ENCODE measurements around the gene CLDN9.

Gene CLDN9

GRCh38 chr16:3026003-3026378 is 13.3 kb downstream of the CLDN9 start:
- Histone ChIP-seq H3K4me3 (ENCODE audit: low read depth, low read length) (no peak overlapping the region), H3K27ac (ENCODE audit: extremely low read depth, low read depth, low read length) (no peak overlapping the region), H3K9me3 (ENCODE audit: control insufficient read depth, insufficient read depth, low read depth, low read length) (no peaks in the 10 kb centered on the region), H3K4me1 (ENCODE audit: control insufficient read depth, insufficient read depth, low read length) (peaks cover 24% of the 10 kb centered on the region), H3K36me3 (ENCODE audit: control insufficient read depth in 2 of 2, insufficient read depth in 1 of 2, low read length in 2 of 2) (peaks cover 0 to 22% of the 10 kb centered on the region in 2 experiments; a peak in 1 of 3 replicates)
- ChIA-PET CTCF (interaction anchor here (1.0 kb wide), 1 partner anchor 22 kb away, joined by 5 read pairs; no protein-coding TSS in a partner anchor), POLR2A (interaction anchor here (11.9 kb wide), 1 partner anchor 21 kb away, joined by 247 read pairs; no protein-coding TSS in a partner anchor)
- TF ChIP-seq ZNF501 (tag by site-specific recombination; IDR thresholded peaks at IDR 0.05) (no peak), KLF16 (tag by site-specific recombination; IDR thresholded peaks at IDR 0.05) (no peak), GLI4 (tag by site-specific recombination; IDR thresholded peaks at IDR 0.05) (no peak), BCL11B (tag by site-specific recombination; IDR thresholded peaks at IDR 0.05; ENCODE audit: low read depth) (no peak), ZNF658 (tag by site-specific recombination; IDR thresholded peaks at IDR 0.05) (no peak), ZNF341 (tag by site-specific recombination; IDR thresholded peaks at IDR 0.05; ENCODE audit: low read depth) (no peak), ZNF311 (tag by site-specific recombination; IDR thresholded peaks at IDR 0.05; ENCODE audit: borderline replicate concordance) (no peak), ZNF548 (tag by site-specific recombination; IDR thresholded peaks at IDR 0.05) (no peak), SP7 (tag by site-specific recombination; IDR thresholded peaks at IDR 0.05) (no peak), ZNF10 (tag by site-specific recombination; IDR thresholded peaks at IDR 0.05) (no peak), ZNF416 (tag by site-specific recombination; IDR thresholded peaks at IDR 0.05) (no peak), ZNF112 (tag by site-specific recombination; IDR thresholded peaks at IDR 0.05) (no peak), PRDM4 (tag by site-specific recombination; IDR thresholded peaks at IDR 0.05) (no peak), ZNF175 (tag by site-specific recombination; IDR thresholded peaks at IDR 0.05) (no peak), KLF1 (tag by site-specific recombination; IDR thresholded peaks at IDR 0.05) (no peak), PRDM10 (tag by site-specific recombination; IDR thresholded peaks at IDR 0.05) (no peak), ZNF639 (tag by site-specific recombination; IDR thresholded peaks at IDR 0.05) (no peak)

- Histone ChIP-seq H3K4me3 (ENCODE audit: low read depth, low read length) (no peak overlapping the region), H3K27ac (ENCODE audit: extremely low read depth, low read depth, low read length) (no peak overlapping the region), H3K9me3 (ENCODE audit: control insufficient read depth, insufficient read depth, low read depth, low read length) (no peaks in the 10 kb centered on the region), H3K36me3 (ENCODE audit: control insufficient read depth in 2 of 2, insufficient read depth in 1 of 2, low read length in 2 of 2) (peaks cover 0 to 22% of the 10 kb centered on the region in 2 experiments; a peak in 1 of 3 replicates), H3K4me1 (ENCODE audit: control insufficient read depth, insufficient read depth, low read length) (peaks cover 19% of the 10 kb centered on the region)
- POLR2A ChIA-PET: interaction anchor here (1.0 to 11.9 kb wide), 8 partner anchors 19 to 145 kb away, joined by 3 to 247 read pairs (median 7); partner anchors contain the start of genes KREMEN2, MMP25 and ZNF213
- CTCF ChIA-PET: interaction anchor here (0.6 to 9.2 kb wide), 9 partner anchors 8 to 1577 kb away, joined by 3 to 149 read pairs (median 6); partner anchors contain the start of genes BICDL2 and TNFRSF12A
- TF ChIP-seq HIC1 (tag by site-specific recombination; IDR thresholded peaks at IDR 0.05) (no peak), ZBTB17 (tag by site-specific recombination; IDR thresholded peaks at IDR 0.05) (no peak), ZNF133 (tag by site-specific recombination; IDR thresholded peaks at IDR 0.05) (no peak)
Observed at GRCh38 chr16:3026609-3027488, 14.1 kb downstream of the CLDN9 start.

Measured in HEK293 (cell line).